ENCODE results near the gene KMT5B. TPM values are rescaled to one million over a fixed set of nuclear protein-coding genes. Genes with fewer than 3 reads are reported as not detected.

The KMT5B gene
- total RNA-seq, 1 donor from 2014 or later, result 17.5 TPM

DNA sequence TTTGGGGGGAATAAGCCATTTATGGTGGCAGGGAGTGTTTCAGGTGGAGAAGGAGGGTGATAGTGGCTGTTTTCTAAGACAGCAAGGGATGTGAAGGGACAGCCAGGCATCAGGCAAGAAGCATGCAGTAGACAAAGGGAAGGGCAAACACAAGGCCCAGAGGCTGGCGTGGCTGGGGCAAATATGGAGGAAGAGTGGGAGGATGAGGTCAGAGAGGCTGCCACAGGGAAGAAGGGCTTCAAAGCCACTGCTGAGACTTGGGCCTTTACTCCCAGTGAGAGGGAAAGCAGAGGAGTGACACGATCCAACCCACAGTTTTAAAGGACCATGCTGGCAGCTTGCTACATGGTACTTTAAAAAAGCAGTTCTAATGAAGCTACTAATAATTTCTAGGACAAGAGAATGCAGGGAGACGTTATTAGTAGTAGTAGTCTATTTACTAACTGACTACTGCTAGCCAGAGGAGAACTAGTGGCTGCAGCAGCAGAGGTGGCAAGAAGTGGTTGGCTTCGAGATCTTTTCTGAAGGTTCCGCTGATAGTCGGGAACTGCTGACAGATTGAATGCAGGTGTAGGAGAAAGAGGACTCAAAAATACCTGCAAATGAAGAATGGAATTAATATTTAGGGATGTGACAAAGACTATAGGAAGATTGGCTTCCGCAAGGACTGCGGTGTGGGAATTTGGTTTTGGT lies 13.7 kb downstream of the KMT5B start:
- no peak overlapping the region for H3K4me3 ChIP-seq (ENCODE audit: low read depth, low read length)
- no peak for DNase-seq (ENCODE audit: low read depth)
- TF ChIP-seq, protein P1, sequence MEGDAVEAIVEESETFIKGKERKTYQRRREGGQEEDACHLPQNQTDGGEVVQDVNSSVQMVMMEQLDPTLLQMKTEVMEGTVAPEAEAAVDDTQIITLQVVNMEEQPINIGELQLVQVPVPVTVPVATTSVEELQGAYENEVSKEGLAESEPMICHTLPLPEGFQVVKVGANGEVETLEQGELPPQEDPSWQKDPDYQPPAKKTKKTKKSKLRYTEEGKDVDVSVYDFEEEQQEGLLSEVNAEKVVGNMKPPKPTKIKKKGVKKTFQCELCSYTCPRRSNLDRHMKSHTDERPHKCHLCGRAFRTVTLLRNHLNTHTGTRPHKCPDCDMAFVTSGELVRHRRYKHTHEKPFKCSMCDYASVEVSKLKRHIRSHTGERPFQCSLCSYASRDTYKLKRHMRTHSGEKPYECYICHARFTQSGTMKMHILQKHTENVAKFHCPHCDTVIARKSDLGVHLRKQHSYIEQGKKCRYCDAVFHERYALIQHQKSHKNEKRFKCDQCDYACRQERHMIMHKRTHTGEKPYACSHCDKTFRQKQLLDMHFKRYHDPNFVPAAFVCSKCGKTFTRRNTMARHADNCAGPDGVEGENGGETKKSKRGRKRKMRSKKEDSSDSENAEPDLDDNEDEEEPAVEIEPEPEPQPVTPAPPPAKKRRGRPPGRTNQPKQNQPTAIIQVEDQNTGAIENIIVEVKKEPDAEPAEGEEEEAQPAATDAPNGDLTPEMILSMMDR (conservative IDR thresholded peaks at IDR 0.05; ENCODE audit: low read depth, low read length), result no peak

DNA sequence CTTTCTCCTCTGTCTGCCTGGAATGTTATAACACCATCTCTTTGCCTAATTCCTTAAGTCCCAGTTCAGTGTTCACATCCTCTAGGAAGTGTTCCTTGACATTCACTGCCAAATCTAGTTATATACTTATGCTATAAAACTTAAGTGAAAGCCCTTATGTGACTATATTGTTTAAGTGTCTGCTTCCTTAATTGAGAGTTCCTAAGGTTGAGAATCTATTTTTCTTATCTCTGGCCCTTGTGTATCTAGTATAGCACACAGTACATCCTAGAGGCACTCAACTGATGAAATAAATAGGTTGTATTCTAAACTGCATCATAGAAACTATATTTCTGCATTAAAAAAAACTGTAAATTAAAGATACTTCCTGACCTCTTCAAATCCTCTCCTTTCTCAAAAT lies 16.9 kb downstream of the KMT5B start:
- DNase-seq (ENCODE audit: low read depth), result no peak
- TF ChIP-seq, protein P1 (conservative IDR thresholded peaks at IDR 0.05; ENCODE audit: low read depth, low read length), result no peak
- no peak overlapping the region for H3K4me3 ChIP-seq (ENCODE audit: low read depth, low read length)

DNA sequence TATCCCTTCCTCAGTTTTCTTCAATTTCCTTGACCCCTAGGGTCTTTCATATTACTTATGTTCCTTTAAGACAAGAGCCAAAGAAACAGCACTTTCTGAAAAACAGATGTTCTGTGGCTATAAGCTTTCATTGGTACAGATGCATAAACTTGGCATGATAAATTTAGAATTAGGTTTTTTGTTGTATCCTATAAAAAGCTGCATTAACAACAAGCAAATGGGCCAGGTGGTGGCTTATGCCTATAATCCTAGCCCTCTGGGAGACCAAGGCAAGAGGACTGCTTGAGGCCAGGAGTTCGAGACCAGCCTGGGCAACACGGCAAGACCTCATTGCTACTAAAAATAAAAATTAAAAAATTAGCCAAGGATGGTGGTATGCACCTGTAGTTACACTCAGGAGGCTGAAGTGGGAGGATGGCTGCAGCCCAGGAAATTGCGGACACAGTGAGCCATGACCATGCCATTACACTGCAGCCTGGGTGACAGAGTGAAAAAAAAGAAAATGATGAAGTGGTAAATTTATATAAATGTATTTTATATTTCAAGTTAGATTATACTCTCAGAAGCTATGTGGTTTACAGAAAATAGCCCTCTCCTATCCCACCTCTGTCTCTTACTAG lies 18.3 kb downstream of the KMT5B start:
- no peak overlapping the region for H3K4me3 ChIP-seq (ENCODE audit: low read depth, low read length)
- TF ChIP-seq, protein P1 (conservative IDR thresholded peaks at IDR 0.05; ENCODE audit: low read depth, low read length), result no peak
- DNase-seq (ENCODE audit: low read depth), result no peak

DNA sequence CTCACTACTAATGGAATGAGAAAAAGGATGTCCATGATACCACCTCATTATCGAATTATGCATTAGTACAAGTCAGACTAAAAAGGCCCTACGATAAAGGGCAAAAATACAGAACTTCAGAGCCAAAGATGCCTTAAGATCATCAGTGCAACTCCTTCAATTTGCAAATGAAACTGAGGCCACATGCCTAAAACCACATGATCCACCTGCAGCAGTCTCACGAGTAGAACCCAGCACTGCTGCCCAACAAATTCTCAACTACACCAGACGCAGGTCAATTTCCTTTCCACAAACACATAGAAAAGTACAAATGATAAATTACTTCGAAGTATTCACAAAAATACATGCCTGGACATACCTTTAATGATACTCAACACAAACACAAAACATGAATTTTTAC lies 20.1 kb downstream of the KMT5B start:
- no peak overlapping the region for H3K4me3 ChIP-seq (ENCODE audit: low read depth, low read length)
- DNase-seq (ENCODE audit: low read depth), result no peak
- TF ChIP-seq, protein P1 (conservative IDR thresholded peaks at IDR 0.05; ENCODE audit: low read depth, low read length), result no peak

DNA sequence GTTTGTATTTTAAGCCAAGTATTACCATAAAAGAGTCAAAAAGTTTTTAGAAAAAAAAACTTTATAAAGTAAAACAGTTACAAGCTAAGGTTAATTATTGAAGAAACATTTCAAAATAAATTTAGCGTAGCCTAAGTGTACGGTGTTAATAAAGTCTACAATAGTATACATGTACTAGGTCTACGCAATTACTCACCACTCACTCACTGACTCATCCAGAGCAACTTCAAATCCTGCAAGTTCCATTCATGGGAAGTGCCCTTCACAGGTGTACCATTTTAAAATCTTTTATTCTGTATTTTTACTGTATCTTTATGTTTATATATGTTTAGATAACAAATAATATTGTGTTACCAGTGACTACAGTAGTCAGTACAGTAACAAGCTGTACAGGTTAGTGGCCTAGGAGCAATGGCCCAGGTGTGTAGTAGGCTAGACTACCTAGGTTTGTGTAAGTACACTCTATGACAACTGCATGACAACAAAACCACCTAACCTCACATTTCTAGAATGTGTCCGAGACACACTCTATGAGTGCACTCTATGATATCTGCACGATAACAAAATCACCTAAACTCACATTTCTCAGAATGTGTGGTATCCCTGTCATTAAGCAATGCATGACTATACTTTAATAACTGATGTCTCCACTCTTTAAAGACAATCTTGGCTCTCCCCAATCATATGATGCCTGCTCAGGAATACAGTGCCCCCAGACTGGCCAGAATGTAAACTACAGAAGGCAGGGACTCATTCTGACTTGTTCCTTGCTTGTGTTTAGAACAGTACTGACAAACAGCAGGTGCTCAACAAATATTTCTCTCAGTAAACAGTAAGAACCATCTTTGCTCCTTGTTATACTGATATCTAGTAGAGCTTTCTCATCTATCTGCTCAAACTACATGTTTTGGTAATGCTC lies 21.2 kb downstream of the KMT5B start:
- DNase-seq (ENCODE audit: low read depth), result peak; percentile 67

DNA sequence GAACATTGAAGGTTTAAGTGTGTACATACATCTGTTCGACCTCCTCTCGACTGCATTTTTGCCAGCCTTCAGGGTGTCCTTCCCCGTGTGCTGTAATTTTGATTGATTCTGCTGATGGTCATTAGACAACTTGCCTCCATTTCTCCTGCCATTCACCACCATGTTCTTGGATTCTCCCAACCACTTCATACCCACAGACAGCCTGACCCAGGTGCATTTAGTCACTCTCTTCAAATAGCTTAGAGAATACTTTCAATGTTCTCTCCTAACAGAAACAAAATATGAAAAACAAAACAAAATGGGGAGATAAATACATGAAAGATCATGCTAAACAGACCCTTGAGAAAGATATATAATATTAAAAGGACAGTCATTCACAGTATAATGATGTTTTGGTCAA lies 23.2 kb downstream of the KMT5B start:
- no peak overlapping the region for H3K4me3 ChIP-seq (ENCODE audit: low read depth, low read length)
- DNase-seq (ENCODE audit: low read depth), result no peak
- TF ChIP-seq, protein P1 (conservative IDR thresholded peaks at IDR 0.05; ENCODE audit: low read depth, low read length), result no peak

More for the DNA sequence above, 21.2 kb downstream of the KMT5B start:
- TF ChIP-seq, protein P1 (conservative IDR thresholded peaks at IDR 0.05; ENCODE audit: low read depth, low read length), result no peak
- no peak overlapping the region for H3K4me3 ChIP-seq (ENCODE audit: low read depth, low read length)

Data from epithelial cell of proximal tubule (primary cell).